Stimulated activated CD4-positive, alpha-beta T cell treated with anti-CD3 and anti-CD28 coated beads, Interleukin-4, amount 100 ng/mL, for 4 hours (primary cell): ENCODE measurements around the gene FGFBP1.
"Not testable (repeated sequence)": the region's sequence is repeated elsewhere in the genome, so short reads cannot be mapped to it uniquely, and the experiment has no call there.

Experiments used
- DNase-seq, 2 experiments: peaks; one replicate each; pipeline ENCODE4 v3.0.0-alpha.2; 2020

FGFBP1 gene

DNA sequence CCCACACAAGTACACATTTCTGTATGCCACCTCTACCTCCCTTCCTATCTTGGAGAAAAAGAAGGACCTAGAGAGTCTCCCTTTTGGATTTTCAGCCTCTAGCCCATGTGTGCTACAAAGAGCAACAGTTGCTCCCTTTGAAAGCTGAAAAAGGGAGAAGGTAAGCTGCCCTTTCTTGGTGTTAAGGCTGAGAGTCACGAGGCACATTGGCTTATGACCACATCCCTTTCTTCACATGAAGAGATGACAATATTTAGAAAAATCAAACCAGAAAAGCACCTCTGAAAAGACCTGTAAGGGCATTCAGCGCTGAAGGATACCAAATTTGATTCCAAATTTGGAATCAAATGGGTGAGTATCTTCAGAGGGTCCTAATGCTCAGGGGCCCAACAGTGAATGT lies 6.4 kb upstream of the FGFBP1 start:
- DNase-seq: no peak

DNA sequence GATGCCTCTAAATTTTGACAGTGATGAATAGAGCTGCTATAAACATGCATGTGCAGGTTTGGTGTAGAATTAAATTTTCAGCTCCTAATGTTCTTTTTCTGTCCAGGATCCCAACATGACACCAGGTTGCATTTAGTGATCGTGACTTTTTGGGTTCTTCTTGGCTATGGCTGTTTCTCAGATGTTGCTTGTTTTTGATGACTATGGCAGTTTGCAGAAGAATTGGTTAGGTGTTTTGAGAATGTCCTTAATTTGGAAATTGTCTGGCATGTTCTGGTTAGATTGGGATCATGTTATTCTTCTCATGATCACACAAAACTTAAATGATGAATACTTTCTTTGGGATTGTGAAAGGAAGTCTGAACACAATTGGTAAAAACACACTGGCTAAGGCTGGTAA lies 3.7 kb upstream of the FGFBP1 start:
- DNase-seq: no peak

DNA sequence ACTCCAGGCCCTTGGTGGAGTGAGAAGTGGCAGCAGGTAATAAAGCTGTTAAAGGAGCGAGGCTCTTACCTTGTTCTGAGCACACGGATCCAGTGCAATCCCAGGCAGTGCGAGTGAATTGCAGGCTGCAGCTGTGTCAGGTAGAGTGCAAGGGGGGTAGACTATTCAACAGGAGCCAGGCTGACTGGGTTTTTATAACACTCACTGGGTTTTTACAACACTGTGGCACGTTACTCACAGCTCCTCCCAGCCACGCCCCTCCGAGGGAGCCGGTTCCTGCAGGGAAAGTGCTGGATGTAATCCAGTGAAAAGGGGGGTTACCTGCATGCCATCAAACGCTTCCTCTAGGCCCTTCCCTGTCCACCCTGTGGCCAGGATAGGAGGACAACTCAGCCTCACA lies 358 bp downstream of the FGFBP1 start:
- DNase-seq: no peak

DNA sequence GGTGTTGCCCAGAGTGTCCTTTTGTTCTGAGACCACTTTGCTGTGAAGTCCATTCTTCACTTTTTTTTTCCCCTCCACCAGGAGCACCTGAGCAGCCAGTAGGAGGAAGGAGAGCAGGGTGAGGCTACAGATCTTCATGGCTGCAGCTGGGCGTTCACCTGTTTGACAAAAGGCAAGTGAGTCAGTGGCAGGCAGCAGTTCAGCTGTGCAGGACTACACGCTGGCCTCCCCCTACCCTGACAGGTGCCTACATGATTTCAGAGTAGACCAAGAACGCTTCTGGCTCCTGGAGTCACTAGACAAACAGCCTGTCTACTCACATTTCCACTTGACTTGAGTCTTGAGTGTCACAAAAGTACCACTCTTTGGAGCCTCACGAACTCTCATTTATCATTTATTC lies 2.0 kb downstream of the FGFBP1 start:
- DNase-seq: no peak

DNA sequence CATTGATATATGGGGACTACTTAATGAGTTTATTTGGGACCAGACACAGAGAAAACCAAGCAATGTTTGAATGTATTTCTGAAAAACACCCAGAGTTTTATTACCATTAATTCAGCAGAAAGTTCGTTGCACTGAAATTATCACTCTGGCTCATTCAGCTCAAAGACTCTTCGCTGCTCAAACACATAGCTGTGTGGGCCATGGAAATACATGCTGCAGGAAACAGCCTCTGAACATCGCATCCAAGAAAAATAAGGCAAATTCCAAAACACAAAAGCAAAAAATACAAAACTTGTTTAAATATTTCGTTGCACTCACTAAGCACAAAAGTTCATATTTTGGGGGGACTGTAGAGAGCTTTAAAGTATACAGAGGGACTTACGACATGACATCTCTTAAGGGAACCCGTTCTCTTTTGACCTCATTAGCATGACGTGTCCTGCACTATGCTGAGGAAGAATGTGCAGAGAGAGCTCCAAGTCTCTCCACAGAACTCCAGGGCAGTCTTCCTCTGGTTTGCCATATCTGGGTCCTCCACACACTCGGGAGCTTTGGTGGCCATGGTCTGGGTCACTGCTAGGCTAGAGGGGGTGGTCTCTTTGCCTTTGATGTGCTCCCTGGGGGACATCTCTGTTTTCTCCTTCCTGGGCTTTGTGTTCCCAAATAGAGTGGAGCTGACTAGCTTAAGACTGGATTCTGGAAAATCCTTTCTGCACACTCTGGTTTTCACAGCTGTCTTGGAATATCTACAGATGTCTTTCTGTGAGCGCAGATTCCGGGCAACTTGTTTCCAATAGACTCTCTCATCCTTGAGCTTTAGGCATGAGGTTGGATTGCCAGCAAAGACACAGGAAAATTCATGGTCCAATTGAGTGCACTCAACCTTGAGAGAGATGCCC lies 2.8 kb downstream of the FGFBP1 start:
- no peak for DNase-seq

DNA sequence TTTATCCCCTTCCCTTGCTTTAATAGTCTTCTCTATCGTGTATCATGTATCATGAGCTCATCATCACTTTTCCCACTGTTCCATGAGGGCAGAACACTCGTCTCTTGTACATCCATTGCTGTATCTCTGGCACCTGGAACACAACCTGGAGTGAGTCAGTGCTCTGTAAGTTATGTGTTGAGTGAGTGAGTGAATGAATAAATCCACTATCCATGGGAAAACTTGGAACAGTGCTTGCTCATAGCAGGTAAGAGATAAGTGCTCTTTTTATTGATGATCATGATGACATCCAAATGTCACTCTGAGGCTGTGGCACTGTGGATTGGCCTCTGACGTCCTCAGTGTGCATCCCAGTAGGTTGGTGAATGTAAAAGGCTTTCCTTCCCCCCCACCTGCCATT lies 4.3 kb downstream of the FGFBP1 start:
- no peak for DNase-seq

DNA sequence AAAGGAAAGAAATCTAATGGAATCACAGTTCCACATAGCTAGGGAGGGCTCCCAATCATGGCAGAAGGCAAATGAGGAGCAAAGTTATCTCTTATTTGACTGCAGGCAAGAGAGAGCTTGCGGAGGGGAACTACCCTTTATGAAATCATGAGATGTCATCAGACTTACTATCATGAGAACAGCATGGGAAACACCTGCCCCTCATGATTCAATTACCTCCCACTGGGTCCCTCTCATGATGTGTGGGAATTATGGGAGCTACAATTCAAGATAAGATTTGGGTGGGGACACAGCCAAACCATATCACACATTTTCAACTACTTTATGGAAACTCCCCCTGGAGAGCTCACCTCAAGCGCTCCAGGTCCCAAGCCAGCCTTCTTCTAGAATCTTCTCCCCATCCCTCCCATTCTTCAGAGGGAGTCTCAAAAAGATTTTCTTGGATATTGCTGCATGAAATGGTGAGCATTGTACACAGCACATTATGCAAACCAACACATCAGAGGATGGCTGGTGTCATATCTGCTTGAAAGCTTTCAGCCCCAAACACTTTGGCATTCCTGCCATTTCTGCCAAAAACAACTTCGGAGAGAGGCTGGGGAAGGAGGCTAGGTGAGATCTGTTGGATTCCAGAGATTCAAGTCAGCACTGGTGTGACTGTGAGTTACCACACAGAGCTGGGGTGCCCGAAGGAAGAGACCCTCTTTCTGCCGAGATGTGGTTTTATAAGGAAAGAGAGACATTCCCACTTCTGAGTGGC lies 6.9 kb downstream of the FGFBP1 start:
- no peak for DNase-seq

DNA sequence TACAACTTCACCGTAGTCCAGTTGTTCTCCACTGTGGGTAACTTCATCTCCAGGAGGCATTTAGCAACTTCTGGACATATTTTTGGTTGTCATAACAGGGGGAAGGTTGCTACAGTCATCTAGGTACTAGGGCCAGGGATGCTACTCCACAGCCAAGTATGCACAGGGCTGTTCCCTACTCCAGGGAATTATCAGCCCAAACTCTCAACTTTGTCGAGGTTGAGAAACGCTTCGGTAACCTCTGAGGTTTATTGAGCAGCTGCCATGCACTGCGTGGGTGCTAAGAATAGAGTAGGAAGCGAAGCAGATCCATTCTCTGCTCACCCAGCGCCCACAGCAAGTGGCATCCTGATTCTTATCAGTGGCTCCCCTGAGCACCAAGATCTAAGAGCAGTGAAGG lies 8.2 kb downstream of the FGFBP1 start:
- DNase-seq: no peak

DNA sequence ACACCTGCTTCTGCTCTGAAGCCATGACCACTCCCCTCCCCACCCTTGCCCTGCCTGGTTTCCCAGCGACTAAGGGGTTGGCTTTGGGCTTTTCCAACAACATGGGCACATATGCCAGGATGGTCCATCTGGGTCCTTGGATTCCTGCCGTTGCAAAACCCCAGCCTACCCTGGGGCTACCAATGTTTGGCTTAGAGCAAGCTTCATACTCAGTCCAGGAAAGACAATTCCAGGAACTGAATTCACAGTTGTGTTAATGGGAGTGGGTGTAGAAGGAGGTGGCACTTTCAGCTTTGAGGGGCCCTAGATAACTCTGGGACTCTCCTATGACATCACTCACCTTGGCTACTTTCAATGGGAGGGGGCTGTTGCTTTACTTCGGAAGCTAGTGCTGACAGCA lies 9.0 kb downstream of the FGFBP1 start:
- no peak for DNase-seq

DNA sequence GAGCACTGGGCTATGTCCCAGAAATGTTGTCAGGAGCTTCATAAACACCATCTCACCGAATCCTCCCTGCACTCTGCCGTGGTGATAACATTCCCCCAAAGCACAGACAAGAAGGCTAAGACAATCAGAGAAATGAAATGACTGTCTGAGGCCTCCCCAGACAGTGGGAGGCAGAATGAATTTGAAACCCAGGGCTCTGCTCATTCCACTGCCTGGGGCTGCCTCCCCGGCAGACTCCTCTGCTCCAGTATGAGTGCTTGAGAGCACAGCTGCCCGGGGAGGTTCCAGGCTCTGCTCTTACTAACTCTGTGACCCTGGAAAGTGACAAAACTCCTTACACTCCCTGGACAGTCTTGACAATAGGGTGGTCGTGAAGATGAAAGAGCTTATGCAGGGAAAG lies 9.7 kb downstream of the FGFBP1 start:
- DNase-seq: no peak

DNA sequence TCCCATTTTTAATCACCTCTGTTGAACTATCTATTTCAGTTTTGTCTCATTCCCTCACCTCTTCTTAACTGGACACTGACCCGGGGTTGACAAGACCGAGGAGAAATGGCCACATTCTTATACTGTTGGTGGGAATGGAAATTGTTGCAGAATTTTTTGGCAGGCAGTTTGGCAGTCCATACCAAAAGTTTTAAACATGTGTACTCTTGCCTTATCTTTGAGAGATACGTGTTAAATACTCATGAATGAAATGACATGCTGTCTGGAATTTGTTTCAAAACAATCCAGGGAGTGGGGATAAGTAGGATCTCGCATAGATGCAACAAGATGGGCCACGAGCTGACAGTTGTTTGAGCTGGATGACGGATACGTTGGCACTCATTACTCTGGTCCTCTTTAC lies 12.1 kb downstream of the FGFBP1 start:
- DNase-seq: no peak

DNA sequence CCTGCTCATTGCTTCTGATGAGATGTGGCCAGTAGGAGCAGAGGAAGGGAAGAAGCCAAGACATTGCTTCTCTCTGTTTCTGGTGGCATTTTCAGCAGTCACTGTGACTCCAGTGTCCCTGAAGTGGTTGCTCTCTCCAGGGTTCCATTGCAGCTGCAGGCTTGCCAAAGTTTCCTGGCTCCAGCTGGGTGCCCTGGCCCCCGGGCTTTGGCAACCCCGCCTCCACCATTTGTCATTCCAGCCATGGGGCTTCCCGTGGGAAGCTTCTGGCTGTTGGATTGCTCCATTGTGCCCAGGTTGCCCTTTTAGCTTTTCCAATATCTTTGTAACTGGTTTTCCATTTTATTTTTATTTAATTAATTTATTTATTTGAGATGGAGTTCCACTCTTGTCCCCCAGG lies 12.7 kb downstream of the FGFBP1 start:
- no peak for DNase-seq

DNA sequence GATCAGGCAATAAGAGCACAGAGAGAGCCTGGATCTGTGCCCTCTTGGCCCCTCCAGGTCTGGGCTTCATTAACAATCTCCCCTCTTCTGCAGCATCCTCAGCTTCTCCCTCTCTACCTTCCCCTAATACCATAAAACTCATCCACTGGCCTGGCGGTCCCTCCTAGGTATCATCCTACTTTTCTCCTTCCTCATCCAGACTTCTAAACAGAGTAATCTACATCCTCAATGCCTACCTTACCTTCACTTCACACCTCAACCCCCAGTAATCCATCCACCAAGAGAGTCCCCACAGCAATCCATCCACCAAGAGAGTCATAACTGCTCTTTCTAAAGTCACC lies 17.0 kb downstream of the FGFBP1 start:
- no peak for DNase-seq

DNA sequence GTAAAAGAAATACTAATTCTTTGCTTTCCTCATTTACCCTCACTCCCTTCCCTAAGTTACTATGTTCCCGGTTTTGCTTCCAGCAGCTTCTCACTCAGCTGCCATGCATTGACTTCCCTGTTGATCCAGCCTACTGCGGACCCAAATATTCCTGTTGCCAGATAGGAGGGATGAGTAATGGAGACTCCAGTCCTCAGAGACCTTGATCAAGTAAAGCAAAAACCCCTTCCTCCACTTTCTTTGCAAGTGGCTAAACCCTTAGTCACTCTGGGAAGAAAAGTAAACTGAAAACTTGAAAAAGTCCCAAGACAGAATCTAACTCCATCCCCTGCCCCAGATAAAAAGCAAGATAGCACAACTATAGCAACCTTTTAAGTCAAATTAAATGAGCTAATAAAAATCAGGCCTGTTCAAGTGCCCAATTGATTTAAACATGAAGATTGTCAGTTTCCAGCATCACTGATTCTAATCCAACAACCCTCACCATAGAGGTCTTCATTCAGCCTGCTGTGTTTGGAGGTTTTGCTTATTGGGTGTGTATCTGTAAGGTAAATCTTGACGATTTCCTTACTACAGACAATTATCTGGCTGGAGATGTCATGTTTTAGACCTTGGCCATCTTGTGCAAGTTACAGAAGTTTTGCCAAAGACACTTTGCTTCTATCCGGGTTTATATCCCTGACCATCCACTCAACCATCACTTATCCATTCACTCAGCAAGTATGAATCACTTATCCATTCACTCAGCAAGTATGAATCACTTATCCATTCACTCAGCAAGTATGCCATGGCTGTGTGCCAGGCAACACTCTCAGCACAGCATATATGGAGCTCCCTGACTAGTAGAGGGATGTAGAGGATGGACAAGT lies 17.6 kb downstream of the FGFBP1 start:
- no peak for DNase-seq

DNA sequence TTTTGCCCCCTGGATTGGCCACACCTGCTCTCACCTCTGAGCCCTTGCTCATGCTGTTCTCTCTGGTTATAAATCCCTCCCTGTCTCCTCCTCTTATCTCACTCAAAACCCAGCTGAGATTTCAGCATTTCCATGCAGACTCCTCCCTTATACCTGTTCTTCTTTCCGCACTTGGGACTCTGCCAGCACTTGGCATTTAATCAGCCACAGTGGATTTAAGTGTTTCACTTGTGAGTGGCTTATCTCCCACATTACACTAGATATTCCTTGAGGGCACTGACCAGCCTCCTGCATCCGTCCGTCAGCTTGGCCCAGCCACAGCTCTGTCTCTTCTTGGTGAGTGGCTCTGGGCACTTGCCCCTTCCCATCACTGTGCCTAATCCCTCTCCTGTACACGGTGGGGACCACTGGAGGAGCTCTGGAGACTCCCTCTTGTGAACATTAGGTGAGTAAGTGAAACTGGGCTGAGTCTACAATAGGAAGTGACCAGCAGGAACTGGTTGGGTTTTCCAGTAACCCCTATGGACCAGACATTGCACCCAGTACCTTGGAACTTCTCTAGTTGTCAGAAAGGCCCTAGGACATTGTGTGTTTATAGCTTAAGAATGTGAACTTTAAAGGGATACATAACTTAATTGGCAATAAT lies 19.9 kb downstream of the FGFBP1 start:
- DNase-seq: no peak

DNA sequence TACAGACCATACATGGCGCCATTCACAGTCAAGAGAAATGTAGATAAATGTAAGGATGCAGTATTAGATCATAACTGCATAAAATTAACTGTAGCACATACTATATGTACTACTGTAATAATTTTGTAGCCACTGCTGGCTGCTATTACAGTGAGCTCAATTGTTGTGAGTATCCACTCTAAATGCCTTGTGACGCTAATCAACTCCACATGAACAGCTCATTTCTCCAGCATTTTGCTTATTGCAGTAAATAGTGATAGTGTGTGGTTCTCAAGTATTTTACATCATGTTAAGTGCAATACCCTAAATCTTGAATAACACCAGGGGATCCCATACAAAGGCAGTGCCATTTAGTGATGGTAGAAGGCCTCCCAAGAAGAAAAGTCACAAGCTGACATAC lies 21.2 kb downstream of the FGFBP1 start:
- DNase-seq: no peak

DNA sequence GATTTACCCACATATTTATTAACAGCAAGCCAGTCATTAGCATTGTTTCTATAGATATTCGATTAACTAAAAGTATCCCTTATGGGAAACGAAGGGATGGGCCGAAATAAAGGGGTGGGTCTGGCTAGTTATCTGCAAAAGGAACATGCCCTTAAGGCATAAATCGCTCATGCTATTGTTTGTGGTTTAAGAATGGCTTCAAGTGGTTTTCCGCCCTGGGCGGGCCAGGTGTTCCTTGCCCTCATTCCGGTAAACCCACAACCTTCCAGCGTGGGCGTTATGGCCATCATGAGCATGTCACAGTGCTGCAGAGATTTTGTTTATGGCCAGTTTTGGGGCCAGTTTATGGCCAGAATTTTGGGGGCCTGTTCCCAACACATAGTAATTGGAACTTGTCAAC lies 22.2 kb downstream of the FGFBP1 start:
- DNase-seq: not testable (repeated sequence)

DNA sequence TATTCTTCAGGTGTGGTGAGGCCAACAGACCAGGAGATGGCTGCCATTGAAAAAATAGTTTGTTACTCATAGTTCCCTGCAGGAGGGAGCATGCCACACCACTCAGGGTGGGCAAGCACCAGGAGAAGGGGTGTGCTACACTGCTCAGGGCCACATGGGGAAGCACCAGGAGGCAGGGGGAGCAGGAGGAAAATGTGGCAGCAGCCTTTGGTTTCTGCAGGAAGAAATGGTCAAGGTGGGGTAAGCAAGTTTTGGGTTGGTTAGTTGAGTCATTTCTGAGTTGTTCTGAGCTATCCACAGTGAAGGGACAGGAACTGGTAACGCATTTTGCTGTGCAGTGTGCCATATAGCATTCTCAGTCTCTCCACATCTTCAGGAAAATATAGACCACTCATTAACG lies 23.8 kb downstream of the FGFBP1 start:
- no peak for DNase-seq

DNA sequence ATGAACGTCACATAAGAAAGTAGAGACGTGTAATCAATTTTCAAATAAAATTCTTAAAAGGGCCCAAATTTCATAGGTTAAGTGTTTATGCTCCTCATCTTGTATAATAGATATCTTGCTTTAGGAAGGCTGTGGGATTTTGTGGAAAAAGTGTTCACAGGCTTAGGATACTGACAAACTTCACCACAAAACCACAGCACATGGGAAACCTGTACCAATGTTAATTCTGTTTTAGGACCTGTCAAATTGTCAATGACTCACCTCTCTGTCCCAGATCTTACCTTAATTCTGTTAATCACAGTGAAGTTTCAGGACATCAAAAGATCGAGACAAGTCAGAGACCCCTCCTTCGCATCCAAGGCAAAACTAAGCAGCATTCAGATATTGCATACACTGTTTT lies 24.2 kb downstream of the FGFBP1 start:
- no peak for DNase-seq

DNA sequence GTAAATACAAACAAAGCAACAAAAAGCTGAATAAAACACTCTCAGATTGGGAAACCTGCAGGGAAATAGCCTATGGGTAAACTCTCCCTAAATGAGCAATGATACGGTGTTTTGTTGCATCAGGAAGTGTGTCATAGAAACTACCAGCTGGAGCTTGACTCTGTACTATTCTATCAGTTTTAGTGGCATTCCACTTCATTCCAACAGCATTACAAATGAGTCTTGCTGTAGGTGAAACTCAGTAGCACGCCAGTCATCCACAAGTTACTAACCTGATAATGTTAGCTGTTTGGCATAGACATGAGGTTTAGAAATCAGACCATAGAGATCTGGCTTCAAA lies 24.9 kb downstream of the FGFBP1 start:
- no peak for DNase-seq

DNA sequence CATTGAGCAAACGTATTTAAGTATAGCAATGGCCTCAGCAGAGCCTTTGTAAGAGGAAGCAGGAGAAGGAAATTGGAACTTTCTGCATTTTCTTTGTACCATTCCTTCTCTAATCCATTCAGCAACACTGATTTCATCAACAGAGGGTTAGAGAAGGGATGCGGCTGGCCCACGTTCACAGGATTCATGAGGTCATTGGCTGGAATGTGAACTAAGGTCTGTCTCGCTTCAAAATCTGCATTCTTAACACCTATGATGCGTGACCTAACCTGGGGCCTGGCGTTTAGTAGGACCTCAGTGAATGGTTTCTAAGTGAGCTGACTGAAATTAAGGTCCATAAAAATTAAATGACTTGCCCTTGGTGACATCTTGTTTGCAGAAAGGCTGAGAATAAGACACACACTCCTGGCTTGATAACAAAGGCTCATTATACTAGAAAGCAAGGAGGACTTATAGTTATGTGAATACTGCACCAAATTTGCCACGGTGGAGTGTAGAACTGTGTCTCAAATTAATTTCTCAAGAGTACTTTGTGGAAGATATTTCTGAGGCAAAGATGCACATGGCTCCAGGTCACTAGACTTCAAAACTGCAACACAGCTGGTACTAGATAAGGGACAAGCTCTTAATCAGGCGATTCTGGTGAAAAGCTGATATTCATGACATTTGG lies 25.4 kb downstream of the FGFBP1 start:
- DNase-seq: no peak

DNA sequence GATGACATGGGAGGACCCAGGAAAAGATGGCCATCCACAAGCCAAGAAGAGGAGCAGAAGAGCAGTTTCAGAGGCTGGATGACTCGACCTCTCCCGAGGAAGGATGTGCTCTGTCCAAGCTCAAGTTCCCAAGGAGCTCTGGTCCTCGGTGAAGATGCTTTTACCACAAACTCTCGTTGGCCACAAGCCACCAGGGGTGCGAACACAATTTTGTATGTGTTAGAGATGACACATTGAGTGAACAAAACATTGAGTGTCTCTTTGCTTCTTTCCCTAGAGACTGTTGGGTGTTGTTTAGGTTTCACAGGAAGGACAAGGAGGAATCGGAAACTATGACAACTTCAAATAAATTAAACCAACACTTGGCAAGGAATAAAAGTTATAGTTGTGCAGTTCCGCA lies 26.3 kb downstream of the FGFBP1 start:
- no peak for DNase-seq
